ELR (cell line): ENCODE data around the gene GRIN2C.
"Not testable (repeated sequence)": the region's sequence is repeated elsewhere in the genome, so short reads cannot be mapped to it uniquely, and the experiment has no call there.

ENCODE experiments used
- DNase-seq: peaks from one replicate; pipeline ENCODE4 v3.0.0-alpha.2; 2015; ENCODE audit warnings: low read depth

The GRIN2C gene

DNA sequence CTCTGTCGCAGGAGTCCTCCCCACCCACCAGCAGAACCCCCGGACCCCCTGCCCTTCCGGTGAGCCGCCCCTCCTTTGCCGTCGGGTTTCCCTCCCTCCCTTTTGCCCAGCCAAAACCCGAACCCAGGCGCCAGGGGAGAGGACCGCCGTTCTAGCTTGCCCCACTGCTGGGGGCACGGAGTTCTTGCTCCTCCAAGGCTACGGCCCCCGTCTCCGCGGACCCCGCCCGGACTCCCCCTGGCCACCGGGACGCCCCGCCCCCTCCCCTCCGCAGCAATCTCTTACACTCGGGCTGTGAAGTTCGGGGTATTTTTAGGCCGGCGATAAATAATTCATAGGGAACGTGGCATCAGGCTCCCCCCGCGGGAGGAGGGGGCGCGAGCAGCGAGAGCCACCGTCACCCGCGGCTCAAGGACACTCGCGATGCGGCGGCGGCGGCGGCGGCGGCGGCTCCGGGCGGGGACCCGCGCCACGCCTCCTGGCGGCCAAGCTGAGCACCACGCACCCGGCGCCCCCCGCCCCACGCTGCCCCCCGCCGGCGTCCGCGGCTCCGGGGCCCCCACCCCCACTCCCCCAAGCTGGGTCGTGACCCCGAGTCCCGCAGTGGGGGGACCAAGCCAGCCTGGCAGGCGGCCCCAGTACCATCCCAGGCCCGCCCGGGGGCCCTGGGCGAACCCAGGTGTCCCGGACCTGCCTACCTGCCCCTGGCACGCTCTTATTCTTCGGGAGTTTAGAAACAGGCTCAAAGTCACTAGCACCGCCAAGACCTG, at the start of gene GRIN2C:
GRIN2C (minus strand) TSS at position 427 of the 770 bp plus-strand sequence. CDS start 4,793 bp downstream, outside the sequence.
- DNase-seq = no peak

DNA sequence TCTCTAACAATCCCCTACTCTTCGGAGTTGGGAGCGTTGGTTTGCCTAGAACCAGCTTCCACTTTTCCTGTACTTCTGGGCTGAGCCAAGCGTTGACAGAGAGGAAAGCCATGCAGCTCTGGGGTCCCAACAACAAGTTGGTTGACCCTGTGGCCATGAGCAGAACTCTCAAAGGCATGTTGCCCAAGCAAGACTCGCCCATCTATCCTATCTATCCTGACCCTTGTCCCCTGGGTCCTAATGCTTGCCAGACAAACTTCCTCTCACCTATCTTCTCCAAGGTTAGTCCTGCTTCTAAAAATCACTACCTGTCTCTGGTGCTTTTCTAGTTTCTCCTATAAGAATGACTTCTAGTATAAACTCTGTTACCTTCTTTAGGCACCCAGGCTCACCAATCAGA, 49.4 kb upstream of the GRIN2C start:
- not testable (repeated sequence) for DNase-seq

DNA sequence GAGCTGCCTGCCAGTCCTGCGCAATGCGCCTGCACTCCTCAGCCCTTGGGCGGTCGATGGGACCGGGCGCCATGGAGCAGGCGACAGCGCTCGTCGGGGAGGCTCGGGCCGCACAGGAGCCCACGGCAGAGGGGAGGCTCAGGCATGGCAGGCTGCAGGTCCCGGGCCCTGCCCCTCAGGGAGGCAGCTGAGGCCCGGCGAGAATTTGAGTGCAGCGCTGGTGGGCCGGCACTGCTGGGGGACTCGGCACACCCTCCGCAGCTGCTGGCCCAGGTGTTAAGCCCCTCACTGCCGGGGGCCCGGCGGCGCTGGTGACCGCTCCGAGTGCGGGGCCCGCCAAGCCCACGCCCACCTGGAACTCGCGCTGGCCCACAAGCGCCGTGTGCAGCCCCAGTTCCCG, 47.3 kb upstream of the GRIN2C start:
- DNase-seq = no peak

DNA sequence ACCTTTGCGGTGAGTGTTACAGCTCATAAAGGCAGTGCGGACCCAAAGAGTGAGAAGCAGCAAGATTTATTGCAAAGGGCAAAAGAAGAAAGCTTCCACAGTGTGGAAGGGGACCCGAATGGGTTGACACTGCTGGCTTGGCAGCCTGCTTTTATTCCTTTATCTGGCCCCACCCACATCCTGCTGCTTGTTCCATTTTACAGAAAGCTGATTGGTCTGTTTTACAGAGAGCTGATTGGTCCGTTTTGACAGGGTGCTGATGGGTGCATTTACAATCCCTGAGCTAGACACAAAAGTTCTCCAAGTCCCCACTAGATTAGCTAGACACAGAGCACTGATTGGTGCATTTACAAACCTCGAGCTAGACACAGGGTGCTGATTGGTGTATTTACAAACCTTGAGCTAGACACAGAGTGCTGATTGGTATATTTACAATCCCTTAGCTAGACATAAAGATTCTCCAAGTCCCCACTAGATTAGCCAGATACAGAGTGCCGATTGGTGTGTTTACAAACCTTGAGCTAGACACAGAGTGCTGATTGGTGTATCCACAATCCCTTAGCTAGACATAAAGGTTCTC, 46.6 kb upstream of the GRIN2C start:
- not testable (repeated sequence) for DNase-seq

DNA sequence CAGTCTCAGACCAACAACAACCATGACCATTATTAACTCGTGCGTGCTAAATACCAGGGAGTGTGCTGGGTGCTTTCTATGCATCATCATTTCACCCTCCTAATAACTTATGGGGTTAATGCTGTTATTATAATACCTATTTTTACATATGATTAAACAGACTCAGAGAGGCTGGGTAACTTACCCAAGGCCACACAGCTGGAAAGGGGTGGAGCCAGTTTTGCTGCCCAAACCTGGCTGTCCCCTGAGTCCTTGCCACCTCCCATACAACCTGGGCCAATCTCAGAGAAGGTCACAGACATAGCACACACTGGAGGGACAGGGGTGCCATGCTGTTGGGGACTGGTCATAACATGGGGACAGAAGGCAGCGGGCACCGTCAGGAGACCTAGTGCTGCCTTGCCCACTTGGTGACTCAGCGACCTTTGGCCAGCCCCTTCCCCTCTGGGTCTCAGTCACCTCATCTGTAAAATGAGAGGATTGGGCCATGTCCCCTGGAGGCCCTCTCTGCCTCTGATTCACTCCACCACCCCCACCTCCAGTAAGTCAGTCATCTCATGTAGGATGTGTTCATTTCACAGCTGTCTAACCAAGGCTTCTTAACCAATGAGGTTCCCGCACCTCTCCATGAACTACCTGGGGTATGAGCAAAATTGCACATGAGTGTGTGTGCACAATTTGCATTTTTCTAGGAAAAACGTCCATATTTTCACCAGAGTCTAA, 45.2 kb upstream of the GRIN2C start:
- no peak for DNase-seq

DNA sequence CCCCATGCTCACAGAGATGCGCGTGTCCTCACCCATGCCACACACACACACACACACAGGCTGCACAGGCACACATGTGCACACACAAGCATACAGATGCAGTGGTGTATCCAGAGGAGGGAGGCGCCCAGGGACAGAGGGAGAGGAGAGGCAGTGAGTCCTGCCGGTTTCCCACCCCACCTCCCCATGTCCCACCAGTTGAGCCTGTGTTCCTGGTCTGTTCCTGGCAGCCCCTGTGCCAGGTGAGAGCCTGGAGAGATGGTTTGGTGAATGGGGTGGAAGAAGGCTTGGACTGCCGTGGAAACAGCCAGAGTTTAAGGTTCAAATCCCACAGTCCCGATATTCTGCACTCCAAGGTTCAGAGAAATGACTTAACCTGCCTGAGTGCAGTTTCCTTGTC, 44.0 kb upstream of the GRIN2C start:
- DNase-seq = no peak

DNA sequence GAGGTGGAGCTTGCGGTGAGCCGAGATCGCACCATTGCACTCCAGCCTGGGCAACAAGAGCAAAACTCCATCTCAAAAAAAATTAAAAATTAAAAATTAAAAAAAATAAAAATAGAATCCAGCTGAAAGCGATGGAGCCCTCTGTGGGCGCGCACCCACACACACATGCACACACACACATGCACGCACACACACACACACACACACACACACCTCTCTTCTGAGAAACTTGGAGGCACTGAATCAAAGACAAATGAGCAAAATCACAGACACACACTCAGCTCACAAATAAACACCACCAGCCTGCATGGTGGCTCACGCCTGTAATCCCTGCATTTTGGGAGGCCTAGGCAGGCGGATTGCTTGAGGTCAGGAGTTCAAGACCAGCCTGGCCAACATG, 43.3 kb upstream of the GRIN2C start:
- no peak for DNase-seq

DNA sequence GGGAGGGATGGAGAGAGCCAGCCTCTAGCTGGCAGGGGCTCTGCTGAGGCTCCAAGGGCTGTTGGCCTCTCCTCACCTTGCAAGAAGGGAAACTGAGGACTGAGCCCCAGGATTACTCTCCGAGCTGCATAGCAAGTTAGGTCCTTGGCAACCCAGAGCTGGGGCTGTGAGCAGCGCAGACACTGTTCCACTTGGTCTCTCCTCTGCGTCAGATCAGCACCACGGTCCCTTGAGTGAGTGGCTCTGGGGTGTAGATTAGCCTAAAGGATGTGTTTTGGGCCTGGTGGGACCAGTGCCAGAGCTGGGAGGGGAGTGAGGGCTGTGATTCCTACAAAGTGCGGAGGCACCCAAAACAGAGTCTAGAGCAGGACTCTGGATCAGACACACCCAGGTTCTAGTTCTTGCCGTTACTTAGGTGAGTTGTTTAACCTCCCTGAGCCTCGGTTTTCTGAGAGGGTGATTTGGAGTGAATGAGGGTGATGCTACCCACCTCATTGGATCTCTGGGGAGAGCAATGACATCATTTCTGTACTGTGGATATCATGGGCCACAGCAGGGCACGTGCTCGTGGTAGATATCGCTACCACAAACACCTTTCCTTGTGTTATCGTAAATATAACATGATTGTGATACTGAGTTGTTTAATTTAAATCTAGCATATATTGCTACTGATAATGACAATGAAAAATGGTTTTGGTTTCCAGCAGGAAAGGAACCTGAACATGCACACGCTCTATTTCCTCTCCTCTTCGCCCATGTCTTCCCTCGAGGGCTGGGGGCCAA, 41.9 kb upstream of the GRIN2C start:
- no peak for DNase-seq

DNA sequence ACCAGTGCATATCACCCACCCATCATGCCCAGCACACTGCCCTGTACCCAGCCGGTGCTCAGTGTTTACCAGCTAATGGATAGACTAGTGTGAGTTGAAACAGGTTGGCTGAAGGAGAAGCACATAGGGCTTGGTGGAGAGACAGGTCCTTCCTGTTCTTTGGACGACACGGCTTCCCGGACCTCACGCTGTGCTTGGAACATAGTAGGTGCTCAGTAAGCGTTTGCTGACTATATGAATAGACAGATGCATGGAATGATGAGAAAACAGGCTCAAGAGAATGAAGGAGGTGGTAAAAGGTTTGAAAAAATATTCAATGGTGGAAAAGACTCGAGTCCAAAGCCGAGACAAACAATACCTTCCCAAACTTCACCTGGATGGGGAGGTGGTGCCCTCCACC, 40.5 kb upstream of the GRIN2C start:
- DNase-seq = no peak

DNA sequence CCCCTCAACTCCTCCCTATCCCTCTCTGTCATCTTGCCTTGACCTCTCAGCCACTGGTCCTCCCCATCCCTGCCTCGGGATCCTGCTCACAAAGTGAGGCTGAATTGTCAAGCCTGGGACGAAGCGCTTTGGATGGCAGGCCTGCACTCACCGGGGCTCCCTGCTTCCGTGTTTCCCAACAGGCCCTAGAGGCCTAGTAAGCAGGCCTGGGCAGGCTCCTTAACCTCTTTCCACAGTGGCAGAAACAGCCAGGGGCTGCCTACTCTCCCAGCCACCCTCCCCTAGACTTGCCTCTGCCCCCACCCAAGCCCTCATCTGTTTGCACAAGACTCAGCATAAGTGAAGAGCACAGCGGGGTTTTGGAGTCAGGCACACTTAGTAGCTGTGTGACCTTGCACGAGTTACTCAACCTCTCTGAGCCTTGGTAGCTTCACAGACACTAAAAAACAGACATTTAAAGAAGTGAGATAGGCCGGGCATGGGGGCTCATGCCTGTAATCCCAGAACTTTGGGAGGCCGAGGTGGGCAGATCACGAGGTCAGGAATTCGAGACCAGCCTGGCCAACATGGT, 38.8 kb upstream of the GRIN2C start:
- DNase-seq = no peak

DNA sequence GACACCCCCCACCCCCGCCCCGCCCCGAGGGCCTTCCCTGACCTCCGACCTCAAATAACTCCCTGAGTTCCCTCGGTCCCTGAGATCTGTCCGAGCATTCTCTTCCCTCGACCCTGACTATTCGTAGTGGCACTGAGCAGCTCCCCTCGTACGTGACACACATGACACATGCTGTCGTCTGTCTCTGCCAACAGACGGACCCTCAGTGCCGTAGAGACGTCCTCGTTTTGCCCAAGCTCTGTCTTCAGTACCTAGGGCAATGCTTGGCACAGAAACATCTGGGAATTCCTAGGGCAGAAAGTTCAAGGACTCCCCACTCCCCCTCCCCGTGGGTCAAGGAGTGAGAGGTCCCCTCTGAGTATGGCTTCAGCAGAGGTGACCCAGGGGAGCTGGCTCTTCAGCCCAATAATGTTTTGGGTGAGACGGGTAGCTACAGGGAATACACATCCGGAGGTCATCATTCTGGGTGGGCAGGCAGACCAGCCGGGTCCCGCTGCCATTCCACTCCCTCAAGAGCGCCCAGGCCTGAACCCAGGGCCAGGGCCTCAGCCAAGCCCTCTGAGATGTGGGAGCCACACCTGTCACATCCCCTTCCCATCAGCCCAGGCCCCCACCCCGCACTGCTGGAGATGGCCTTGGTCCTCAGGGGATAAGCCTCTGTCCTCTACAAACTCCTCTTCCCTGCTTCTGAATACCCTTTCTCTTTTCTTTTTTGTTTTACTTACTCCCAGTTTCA, 34.4 kb upstream of the GRIN2C start:
- no peak for DNase-seq

DNA sequence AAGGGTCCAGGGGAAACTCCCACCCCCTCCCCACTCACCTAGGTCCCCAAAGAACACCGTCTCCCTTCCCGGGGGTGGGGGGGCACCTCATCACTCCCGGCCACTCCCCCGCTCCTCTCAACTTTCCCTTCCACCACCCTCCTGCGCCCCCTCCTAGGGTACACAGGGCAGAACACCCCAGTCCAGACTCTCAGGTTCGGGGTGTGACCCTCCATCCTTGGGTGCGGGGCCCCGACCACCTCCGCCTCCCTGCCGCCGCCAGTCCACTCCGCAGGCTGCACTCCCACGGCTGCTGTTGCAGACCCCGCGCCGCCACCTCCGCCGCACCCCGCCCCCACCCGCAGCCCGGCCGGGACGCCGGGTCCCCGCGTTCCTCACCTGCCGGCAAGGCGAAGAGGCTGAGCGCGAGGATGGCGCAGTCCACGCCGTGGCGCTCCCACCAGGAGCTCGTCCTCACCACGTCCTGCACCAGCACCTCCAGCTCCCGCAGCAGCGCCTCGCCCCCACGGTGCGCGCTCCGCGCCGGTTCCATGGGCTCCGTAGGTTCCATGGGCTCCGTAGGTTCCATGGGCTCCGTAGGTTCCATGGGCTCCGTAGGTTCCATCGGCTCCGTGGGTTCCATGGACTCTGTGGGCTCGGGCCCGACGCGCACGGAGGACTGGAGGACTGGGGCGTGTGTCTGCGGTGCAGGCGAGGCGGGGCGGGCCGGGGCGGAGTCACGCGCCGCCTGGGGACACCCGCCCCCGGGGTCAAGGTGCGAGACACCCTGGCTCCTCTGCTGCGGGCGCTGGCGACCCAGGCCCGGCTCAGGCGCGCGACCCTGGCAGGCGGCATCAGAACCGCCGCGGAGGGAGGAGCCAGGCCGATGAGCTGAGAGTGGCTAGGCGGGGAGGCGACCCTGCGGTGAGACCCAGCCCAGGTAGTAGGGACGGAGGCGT, 33.6 kb upstream of the GRIN2C start, which contains the start of gene FADS6:
FADS6 (minus strand) TSS at position 660 of the 938 bp plus-strand sequence; CDS start at position 622, 38 bp downstream.
- DNase-seq = no peak

DNA sequence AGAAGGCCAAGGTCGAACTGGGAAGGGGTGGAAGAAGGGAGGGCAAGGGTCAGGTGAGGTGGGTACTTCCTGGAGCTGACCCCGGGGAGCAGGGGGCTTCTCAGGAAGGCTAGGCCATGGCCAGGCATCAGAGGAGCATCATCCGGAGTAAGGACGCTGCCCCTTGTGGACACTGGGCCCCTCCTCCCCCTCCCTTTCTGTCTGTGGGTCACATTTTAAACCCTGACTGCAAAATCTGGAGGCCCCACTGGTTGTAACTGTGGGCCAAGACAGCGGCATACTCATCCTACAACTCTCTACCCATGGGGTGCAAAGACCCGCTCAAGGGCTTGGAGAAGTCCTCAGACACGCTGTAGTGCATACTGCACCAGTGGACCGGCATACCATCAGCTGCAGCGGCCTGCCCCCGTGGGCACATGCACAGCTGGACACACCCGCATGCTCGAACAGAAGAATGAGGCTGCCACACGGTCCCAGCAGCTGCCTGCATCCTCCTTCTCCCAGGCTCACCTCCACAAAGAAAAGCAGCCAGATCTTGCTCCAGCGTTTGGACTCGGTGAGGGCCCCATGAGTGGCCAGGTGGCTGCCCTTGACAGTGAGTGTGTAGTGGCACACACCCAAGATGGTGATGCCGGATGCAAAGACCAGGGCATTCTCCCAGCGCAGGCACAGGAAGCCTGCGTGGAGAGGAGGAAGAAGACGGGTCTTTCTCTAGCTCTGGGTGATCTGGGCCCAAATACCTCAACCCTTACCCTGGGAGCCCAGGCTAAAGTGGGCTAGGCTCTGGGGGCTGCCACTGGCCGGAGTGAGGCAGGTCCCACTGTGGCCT, 32.5 kb upstream of the GRIN2C start:
- DNase-seq = no peak

DNA sequence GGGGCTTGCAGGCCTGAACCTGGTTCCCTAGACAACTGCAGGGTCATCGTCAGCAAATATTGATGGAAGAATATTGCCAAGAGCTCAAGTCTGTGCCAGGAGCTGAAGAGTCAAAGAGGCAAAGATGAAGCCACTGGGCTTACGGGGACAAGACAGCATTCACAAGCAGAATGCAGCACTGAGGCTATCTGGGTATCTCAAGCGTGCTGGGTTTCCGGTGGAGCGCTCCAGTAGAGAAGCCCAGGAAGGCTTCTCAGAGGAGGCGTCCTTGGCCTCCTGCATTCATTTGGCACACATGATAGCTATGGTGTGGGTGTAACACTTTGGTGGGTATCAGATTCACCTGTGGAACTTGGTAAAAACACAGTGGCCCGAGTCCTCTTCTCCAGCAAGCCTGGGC, 30.9 kb upstream of the GRIN2C start:
- DNase-seq = no peak

DNA sequence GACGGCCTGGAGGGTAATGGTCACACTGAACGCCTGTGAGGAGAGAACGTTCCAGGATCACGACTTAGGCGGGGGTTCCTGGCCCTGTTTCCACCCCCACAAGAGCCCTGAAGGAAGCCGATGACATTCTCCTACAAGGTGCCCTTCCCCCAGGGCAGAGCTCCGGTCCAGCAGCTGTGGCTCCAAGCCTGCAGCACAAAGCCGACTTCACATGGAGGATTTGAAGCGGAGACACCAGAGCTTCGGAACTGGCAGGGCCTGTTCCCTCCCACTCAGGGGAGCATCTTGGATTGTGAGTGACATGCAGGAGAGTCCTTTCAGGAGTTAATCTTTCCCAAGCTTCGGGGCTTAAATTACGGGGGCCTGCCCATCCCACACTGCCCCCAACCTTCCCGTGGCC, 28.8 kb upstream of the GRIN2C start:
- DNase-seq = no peak

DNA sequence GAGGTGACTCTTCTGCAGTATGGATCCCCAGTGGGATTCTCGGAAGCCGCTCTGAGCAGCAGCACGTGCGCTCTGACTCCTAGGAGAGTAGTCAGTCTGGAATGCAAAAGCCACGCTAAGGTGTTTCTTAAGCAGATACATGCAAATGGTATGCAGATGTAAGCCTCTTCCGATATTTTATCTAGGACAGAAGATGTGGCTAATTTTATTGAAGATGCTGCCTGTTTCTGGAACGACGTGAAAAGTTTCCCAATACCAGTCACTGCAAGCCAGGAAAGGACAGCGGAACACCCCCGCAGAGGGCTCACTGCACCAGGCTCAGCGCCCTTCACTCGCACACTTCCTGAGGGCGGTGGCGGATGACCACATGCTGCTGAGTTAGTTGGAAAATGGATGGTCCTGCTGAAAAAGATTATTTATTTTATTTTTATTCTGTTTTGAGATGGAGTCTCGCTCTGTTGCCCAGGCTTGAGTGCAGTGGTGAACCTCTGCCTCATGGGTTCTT, 23.6 kb upstream of the GRIN2C start:
- no peak for DNase-seq

DNA sequence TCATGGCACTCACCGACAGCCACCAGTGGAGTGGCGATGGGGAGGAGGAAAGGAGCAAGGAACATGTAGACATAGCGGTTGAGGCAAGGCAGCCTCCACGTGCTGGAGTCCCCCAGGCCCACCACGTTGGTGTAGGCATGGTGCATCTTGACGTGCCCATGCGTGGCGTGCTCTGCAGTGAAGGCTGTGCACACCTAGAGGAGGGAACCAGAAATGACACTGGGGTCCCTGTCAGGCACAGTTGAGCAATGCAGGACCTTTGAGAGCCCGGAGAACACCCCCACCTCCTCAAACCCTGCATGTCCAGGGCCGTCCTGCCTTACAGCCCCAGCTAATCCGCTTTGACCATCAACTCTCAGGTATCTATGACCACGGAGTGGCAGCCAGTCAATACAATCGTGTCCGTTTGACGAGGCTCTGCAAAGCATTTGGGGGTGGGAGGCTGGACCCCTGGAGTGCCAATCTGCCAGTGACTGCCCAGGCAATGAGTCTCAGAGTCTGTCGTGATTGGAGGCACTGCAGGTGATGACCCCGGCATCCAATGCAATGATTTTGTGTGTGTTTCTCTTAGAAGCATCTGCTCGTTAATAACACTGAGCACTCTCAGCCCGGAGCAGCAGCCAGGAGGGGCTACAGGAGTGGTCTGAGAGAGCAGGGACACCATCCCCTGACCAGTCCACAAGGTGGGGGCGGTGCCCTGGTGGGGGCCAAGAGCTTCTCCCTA, 23.0 kb upstream of the GRIN2C start:
- DNase-seq = no peak

DNA sequence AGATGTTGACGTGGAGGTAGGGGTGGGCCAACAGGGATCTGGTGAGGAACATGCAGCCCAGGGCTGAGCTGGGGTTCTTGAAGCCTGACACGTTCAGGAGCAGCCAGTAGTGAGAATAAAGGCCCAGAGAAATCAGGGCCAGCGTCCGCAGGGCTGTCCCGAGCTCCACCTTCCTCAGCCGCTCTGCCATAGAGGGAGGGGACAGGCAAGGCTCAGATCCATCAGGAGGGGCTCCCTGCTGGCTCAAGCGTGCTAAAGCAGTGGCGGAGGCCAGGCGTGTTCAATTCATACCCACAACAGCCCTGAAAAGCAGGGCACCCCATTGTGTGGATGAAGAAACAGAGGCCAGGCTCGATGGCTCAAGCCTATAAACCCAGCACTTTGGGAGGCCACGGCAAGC, 21.4 kb upstream of the GRIN2C start:
- DNase-seq = no peak
